GM19324 (cell line): ENCODE results near the gene PHLDB1.

ENCODE experiments used
- ATAC-seq: cut with Tn5 transposase; IDR thresholded peaks from one replicate; pipeline ENCODE4 v1.9.1; 2021; ENCODE audit warnings: mild to moderate bottlenecking, moderate library complexity; ENCODE audit not compliant: unreplicated experiment, low FRiP score

PHLDB1 gene

DNA sequence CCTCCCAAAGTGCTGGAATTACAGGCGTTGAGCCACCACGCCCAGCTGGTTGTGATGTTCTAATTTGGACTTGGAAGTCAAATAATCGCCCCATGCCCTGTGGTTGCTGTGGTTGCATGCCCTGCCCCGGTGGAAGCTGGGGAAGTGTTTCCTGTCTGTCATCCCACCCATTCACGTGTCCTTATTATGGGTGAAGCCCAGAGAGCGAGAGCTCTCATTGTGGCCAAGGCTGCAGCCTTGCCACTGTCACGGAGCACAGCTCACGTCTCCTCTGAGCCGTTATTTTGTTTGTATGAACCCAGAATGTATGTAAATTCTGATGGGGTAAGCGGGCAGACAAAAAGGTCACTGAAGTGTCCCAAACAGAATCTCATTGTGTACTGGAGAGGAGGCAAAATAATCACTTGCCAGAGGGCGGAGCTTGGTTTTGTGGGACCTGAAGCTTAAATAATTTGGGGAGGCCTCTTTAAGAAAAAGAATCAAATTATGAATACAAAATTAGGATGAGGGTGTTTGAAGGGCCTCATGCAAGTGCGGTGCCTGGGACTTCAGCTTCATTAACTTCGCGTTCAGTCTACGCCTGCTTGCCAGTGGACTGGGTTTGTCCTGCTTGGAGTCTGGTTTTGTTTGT, 97.8 kb downstream of the PHLDB1 start:
- no peak for ATAC-seq

DNA sequence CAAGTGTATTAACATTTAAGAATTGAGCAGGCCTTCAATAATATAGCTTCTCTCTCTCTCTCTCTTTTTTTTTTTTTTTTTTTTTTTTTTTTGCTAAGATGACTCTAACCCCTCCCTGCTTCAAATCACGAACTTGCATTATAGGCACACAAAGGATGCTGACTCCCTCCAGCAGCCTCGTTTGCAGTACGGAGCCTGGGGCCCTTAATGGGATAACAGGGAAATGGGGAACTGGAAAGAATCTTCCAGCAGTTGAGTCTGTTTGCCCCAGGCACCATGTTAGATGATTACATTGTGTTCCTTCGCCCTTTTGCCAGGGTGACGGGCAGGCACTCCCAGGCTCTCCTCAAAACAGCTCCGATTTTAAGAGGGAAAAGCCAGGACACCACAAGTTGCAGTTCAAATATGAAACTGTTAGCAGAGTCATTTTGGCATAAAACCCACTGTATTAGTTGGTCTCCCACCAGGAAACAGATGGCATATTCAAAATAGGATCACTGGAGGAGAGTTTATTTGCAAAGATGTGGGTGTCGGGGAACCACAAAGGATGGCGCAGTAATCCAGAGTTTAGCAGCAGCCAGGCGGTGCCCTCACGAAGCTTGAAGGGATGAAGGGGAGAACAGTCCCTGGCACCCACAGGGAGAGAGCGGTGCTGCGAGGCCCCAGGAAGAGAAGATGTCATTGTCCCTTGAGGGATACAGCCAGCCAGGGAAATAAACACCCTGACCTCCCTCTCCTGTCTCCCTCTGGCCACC, 98.6 kb downstream of the PHLDB1 start:
- ATAC-seq = no peak

DNA sequence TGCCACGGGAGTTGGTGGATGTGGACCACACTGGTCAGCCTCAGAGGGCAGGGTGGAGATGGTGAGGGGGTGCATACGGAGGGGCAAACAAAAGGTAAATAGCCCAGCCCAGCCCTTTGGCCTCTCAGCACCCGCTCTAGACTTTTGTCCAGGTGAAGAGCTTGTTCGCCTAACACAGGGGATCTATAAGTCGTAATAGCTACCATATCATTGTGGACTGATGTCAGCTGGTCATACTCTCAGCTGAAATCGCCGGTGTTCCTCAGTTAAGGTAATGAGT, 99.1 kb downstream of the PHLDB1 start:
- ATAC-seq = no peak
